HG02870 (cell line): Measurements from ENCODE around the gene RBFOX1.

ENCODE experiments used
- ATAC-seq: cut with Tn5 transposase; IDR thresholded peaks from one replicate; pipeline ENCODE4 v1.9.1; 2021; ENCODE audit warnings: mild to moderate bottlenecking, moderate library complexity; ENCODE audit not compliant: unreplicated experiment

The RBFOX1 gene

GRCh38 chr16:7408700-7409365, 76.2 kb downstream of the RBFOX1 start:
- no peak for ATAC-seq

GRCh38 chr16:7419441-7419840, 86.8 kb downstream of the RBFOX1 start:
- ATAC-seq = no peak

GRCh38 chr16:7420079-7420478, 87.4 kb downstream of the RBFOX1 start:
- no peak for ATAC-seq

GRCh38 chr16:7420843-7421242, 88.2 kb downstream of the RBFOX1 start:
- ATAC-seq = no peak

- ATAC-seq = no peak
These were observed 88.9 kb downstream of the RBFOX1 start for GRCh38 chr16:7421578-7421977.

GRCh38 chr16:7422036-7422888, 89.6 kb downstream of the RBFOX1 start:
- no peak for ATAC-seq

GRCh38 chr16:7423434-7424044, 90.9 kb downstream of the RBFOX1 start:
- ATAC-seq = no peak

- ATAC-seq = no peak
These were observed 93.5 kb downstream of the RBFOX1 start for GRCh38 chr16:7426161-7426560.

GRCh38 chr16:7431723-7432122, 99.1 kb downstream of the RBFOX1 start:
- no peak for ATAC-seq

- ATAC-seq = no peak
These were observed 103.7 kb downstream of the RBFOX1 start for GRCh38 chr16:7436306-7436705.

- no peak for ATAC-seq
These were observed 104.6 kb downstream of the RBFOX1 start for GRCh38 chr16:7437135-7437804.

GRCh38 chr16:7437843-7438242, 105.2 kb downstream of the RBFOX1 start:
- no peak for ATAC-seq

- ATAC-seq = no peak
These were observed 106.0 kb downstream of the RBFOX1 start for GRCh38 chr16:7438601-7439000.

GRCh38 chr16:7439518-7439917, 106.9 kb downstream of the RBFOX1 start:
- ATAC-seq = no peak

- no peak for ATAC-seq
These were observed 108.3 kb downstream of the RBFOX1 start for GRCh38 chr16:7440886-7441400.

- no peak for ATAC-seq
These were observed 109.4 kb downstream of the RBFOX1 start for GRCh38 chr16:7442050-7442449.

- no peak for ATAC-seq
These were observed 110.5 kb downstream of the RBFOX1 start for GRCh38 chr16:7443142-7443541.

- no peak for ATAC-seq
These were observed 111.2 kb downstream of the RBFOX1 start for GRCh38 chr16:7443648-7444365.

GRCh38 chr16:7449306-7449705, 116.7 kb downstream of the RBFOX1 start:
- no peak for ATAC-seq

- ATAC-seq = no peak
These were observed 117.2 kb downstream of the RBFOX1 start for GRCh38 chr16:7449808-7450207.
